Activated T-cell treated with anti-CD3 and anti-CD28 coated beads for 24 hours (primary cell): ENCODE results near the gene GNAL.

Source experiments
- DNase-seq: peaks from one replicate; pipeline ENCODE4 v3.0.0-alpha.2; 2020; ENCODE audit warnings: low read depth

Gene GNAL

DNA sequence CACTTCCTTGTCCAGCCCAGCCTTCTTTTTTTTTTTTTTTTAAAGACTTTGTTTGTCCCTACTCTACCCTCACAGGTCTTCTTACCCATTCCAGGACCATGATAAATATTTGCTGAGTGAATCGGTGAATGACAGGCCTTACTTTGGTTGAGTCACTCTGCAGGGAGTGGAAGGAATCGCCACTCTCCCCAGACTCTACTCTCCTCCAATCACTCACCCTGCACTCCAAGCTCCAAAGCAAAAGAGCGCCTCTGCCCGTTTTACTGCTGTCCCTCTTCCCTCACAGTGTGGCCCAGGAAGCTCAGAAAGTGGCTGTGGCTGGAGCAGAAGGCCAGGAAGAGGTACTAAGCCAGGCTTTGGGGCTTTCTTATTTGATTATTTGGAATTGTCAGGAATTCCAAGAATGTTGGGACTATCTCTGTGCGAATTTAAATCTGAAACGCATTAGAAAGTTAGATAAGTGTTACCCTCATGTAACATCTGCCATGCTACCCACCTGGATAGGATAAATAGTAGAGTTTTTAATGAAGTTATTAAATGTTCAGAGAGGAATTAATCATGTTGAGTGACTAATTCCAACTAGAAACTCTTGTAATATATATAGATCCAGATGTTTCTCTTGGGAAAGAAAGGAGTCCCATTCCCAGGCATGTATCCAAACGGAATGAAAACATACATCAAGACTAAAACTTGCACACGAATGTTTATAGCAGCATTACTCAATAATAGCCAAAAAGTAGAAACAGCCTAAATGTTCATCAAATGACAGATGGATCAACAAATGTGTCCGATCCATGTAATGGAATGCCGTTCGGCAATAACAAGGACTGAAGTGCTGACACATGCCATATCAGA, 119.2 kb downstream of the GNAL start:
- no peak for DNase-seq

DNA sequence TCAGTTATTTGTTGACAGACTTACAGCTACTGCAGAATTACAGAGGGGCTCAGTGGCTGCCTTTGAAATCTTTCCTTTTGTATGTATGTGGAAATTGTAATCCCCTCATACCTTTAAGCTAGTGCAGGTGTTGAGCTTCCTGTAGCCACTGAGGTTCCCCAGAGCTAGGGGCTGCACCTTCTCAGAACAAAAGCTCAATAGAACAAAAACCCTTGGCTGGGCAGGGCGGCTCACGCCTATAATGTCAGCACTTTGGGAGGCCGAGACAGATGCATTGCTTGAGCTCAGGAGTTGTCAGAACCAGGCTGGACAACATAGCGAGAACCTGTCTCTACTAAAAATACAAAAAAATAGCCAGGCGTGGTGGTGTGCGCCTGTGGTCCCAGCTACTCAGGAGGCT, 120.8 kb downstream of the GNAL start:
- DNase-seq = no peak

DNA sequence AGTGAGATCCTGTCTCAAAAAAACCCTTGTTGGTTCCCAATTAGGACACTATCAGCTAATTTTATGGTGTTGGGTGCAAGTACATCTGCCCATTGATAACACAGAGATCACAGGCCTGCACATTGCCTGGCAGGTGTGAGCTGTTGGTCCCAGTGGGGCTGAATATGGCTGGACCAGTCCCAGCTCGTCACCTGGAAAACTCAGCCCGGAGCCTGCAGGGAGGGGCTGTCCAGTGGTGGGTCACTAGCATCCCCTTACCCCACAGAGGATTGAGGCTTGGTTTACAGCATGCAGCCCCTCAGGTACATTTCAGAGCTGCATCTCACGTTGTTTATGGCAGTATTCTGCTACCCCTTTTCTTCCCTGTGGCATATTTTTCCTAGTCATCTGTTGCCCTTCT, 121.3 kb downstream of the GNAL start:
- no peak for DNase-seq

DNA sequence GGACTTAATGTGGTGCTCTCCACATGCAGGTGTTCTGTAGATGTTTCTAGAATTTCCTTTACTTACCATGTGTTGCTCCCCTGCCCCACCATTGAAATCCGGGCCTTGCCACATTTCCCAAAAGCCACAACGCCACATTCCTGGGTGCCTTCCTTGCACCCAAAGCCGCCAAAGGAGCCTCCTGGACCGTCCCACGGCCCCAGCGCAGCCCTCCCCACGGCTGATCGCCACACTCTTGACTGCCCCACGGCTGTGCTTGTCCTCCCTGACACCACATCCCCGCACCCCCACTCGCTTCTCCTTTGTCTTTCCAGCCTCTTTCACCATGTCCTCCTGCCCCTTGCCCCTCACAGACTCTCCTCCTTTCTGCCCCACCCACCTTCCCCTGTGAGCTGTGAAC, 121.9 kb downstream of the GNAL start:
- DNase-seq = no peak

DNA sequence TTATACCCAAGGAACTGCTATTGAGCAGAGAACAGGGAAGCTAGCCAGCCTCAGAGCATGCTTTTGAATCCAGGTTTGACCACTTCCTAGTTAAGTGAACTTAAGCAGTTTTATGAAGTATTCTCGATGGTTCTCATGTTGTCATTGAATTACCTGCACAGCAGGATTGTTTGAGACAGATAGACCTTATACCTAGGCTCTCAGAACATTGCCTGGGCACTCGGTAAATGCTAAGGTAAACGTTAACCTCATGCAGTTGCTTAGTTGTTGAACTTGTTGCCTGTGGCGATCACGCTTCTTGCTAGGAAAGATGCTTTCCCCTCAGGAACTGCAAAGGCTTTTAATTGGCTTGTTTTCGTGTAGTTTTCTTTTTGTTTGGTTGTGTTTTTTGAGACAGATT, 128.2 kb downstream of the GNAL start:
- DNase-seq = no peak

DNA sequence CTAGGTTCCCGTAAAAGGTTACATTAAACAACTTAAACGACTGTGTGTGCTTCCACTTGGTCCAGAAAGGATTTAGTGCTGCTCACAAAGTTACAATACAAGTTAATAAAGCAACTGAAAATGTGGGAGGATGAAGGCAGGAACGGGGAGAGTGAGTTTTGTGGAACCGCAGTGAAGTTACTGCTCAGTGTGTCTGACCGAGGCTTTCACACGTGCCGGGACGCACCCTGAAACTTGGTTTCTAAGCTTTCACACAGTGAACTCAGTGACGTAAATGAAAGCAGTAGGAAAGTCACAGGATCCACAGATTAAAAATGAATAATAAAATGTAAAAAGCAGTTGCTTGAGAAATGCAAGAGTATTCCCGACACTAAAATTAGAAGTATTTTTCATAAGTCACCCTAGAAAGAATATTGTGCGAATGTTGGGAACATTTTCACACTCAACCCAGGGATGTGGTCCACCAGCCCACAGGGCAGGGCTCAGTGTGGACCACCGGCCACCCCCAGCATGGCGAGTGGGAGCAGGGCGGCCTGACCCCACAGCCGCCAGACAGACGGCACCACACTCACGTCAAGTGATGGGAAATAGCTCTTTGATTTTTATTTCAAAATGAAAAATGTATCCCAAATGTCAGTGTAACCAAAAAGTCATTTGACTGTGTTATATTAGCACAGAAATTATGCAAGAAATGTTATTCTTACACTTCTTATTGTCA, 129.6 kb downstream of the GNAL start:
- no peak for DNase-seq

DNA sequence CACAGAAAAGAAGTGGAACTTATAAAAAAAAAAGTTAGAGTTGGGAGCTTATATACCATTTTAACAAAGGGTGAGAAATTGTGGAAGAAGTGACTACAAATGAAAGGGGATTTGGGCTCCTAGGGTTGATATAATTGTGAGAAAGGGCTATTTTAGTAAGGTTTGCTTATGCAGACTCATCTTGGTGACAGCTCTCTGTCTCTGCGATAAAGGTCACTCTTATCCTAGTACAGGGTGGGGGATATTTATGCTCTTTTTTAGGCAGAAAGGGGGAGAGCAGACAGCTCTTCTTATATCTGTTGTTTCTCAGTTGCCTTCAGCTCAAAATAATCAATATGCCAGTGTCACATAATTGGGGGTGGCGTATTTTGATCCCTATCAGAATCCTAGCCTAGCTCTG, 130.9 kb downstream of the GNAL start:
- no peak for DNase-seq

DNA sequence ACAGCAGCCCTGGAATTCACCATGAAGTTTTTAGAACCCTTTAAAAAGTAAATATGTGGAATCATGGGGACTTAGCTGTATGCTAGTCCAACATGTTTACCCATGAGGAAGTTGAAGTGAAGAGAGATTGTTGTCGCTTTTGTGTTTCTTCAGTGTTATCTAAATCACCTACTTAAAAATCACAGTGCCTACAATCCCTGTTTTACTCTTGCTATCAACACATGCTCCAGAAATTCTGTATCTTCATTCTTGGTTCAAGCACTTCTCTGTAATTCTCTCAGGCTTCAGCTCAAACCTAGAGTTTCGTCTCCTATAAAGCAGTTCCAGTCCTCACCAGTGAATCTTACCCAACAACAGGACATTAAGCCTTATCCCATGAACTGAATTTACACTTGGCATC, 131.6 kb downstream of the GNAL start:
- no peak for DNase-seq

DNA sequence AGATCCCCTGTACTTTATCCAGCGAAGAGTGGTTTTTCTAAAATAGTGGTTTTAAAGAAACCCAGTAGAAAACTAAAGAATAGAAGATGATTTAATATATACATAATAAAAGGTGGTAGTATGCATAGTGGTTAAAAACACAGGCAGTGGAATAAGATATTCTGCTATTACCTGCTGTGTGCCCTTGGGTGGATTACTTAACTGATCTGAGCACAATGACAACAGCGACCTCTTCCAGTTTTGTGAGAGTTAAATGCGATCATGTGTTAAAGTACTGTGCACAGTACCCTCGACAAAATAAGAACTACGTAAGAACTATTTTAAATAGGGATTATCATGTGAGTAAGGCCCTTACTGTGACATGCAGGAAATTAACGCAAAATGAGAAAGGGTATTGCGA, 132.1 kb downstream of the GNAL start:
- no peak for DNase-seq

DNA sequence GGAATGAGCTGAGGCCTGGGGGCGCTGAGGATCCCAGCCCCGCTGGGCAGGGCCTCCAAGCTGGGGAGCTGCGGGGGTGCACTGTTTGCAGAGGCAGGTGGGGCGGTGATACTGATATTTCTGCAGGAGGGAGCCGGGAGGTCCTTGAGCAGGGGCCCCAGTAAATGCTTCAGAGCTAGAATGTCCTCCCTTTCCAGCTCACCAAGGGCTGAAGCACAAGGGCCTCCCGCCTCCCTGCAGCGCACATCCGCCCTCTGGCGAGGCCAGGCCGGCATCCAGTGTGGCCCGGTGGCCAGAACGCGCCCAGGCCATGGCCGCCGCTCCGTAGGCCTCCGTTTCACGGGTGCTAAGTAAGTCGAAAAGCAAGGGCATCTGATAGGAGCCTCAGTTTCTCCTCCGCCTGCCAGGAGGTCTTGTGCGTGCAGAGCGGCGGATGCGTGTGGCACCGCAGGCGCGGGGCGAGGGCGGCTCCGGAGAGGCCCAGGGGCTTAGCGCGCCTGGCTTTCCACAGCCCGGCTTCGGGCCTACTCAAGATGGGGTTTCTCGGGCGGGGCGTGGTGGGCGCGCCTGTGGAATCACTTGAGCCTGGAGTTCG, 132.7 kb downstream of the GNAL start:
- DNase-seq = no peak

DNA sequence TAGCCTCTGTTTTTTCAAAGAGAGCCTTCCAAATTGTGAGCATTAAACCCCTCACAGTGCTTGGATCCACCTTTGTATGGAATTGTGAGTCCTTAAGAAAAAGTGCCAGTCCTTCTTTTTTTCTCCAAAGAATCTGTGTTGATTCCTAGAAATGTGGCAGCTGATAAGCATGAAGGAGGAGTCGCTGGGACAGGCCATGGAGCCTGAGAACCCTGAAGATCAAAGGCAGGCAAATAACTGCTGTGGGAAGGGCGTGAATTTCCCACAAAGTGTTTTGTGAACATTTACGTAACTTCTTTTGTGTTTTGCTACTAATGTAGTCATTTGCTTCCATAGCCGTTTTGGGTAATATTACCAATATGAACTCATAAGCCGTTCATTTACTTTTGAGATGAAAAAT, 134.5 kb downstream of the GNAL start:
- no peak for DNase-seq

DNA sequence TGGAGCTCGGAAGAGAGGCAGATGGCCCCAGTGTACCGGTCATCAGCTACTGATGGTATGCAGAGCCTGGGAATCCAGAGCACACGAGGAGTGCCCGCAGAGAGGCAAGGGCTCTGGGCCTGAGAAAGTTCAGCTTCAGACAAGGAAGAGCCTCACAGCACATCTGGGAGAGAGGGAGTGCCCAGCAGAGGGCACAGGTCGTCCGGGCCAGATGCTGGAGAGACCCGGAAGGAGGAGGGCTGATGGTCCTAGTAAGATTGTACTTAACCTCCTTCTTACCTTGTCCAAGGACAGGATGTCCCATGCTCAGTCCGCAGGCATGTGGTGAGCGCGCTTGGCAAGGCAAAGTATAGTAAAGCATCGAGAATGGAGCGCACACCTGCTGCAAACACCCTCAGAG, 137.8 kb downstream of the GNAL start:
- no peak for DNase-seq

DNA sequence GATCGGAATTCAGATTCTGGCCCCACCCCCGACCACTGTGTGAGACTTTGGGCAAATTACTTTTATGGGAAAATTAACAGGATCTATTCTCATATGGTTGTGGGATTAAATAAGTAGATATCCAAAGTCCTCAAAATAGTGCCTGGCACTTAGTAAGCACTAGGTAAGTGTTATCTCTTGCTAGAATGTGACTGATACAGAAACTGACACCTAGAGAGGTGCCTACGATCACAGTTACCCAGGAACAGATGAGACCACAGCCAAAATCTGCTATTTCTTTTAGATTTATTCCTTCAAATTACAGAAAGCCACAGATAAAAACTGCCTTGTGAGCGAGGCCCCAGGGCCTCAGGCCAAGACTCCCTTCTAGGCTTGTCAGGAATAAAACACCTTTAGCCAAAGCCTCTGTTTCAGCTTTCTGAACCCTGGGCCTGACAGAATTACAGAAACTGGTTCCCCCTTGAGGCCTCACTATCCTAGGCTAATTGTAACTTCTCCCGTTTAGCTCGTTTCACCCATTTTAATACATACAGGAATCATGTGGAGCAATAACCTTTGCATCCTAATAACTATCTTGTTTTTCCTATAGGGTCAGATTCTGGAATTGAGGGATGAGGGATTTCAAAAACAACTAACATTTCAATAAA, 139.8 kb downstream of the GNAL start:
- DNase-seq = no peak

DNA sequence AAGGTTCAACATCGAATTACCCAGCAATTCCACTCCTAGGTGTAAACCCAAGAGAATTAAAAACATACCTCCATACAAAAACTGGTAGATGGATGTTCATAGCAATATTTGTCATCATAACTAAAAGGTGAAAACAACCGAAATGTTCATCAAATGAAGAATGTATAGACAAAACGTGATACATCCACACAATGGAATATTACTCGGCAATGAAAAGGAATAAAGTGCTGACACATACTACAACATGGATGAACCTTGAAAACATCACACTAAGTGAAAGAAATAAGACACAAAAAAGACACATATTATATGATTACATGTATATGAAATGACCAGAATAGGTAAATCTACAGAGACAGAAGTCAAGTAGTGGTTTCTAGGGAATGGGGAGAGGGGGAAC, 141.5 kb downstream of the GNAL start:
- DNase-seq = no peak

DNA sequence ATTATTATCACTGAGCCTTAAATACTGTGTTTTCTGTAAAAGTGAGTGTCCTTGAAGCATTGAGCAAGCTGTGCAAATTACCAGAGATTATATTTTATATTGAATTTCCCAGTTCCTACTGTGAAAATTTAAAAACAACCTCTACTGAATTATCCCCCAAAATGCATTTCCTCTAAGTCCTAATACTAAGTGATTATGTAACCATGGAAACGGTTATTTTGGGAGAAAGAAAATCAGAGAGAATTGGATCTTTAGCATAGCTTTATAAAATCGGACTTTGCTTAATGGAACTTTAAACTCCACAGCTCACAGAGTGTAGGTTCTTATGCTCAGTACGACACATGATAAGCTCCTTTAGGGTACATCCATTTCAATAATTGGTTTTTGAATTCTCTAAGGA, 142.9 kb downstream of the GNAL start:
- no peak for DNase-seq

DNA sequence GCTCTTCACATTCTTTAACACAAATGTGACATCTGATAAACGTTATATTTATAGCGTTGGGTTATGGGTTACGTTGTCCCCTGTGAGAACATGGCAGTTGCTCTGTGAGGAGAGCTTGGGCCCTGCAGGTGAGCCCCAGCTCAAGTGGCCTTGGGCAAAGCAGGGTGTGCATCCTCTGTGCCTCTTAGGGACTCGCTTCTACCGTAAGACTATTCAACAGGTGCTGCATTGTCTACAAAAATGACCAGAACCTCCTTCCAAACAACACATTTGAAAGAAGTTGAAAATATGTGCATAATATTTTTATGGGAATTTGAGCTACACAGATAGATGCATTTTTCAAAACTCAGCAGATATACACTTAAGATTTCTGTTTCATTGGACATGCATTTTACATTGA, 145.7 kb downstream of the GNAL start:
- no peak for DNase-seq

DNA sequence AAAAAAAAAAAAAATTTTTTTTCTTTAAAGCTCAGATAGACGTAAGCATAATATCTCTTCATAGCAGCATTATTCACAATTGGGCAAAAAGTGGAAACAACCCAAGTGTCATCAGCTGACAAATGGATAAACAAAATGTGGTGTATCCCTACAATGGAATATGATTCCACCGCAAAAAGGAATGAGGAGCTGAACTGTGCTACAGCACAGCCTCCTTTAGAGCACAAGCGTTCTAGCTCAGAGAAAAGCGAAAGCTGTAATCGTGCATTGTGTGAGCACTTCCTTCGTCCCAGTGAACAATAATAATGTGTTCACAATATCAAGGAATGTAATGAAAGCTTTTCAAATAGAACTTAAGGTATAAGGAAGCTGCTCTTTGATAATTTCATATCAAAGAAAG, 150.5 kb downstream of the GNAL start:
- no peak for DNase-seq

DNA sequence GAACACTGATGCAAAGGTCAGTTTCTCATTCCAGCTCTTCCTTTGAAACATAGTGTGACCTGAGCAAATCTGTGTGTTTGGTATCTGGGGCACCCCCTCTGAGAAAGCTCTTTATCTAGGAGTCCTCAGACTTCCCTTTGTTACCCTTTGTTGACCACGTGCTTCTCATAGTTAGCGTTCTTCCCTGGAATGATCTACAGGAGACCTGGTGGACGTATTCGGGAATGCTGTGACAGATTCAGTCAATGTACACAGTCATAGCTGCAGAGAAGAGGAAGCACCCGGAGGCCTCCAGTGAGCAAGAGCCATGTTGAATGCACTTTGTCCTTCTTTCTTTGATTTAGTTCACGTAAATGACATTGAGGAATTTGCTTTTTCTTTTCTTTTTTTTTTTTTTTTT, 151.4 kb downstream of the GNAL start:
- DNase-seq = no peak

DNA sequence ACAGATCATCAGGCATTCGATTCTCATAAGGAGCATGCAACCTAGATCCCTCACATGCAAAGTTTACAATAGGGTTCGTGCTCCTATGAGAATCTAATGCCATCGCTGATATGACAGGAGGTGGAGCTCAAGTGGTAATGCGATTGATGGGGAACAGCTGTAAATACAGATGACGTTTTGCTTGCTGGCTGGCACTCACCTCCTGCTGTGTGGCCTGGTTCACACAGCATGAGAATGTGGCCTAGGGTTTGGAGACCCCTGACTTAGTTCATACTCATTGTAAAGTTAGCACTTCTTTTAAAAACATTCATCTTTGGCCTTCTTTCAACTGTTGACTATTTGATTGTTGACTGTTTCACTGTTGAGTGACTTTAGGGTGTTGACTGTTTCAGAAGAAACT, 153.5 kb downstream of the GNAL start:
- DNase-seq = no peak

DNA sequence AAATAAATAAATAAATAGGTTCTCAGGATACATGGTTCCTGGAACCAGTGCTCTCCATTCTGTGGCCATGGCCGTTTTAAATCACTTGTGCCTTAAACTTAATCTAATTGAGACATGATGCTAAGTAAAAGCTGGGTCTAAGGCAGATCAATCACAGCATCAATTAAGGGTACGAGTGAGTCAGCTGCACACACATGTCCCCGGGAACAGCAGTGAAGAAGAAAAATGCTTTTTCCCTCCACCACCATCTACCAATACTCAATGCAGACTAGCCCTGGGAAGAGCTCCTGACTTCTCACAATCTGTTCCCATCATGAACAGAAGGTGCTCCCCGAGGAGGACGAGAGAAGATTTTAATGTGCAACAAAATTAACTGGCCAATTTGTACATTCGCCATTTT, 155.4 kb downstream of the GNAL start:
- no peak for DNase-seq

DNA sequence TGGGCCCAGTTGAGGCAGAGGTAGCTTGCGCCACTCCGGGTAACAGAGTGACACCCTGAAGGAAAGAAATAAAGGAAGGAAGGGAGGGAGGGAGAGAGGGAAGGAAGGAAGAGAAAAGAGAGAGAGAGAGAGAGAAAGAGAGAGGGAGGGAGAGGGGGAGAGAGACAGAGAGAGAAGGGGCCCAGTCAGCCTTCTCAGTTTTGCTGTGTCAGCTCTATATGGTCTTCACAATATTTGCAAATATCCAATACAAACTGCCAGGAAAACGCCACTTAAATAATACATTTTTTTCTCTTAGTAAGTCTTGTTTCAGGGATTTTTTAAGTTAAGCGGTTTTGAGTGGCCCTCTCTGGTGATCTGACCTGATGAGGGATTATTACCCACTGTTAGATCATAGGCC, 156.6 kb downstream of the GNAL start:
- DNase-seq = no peak

DNA sequence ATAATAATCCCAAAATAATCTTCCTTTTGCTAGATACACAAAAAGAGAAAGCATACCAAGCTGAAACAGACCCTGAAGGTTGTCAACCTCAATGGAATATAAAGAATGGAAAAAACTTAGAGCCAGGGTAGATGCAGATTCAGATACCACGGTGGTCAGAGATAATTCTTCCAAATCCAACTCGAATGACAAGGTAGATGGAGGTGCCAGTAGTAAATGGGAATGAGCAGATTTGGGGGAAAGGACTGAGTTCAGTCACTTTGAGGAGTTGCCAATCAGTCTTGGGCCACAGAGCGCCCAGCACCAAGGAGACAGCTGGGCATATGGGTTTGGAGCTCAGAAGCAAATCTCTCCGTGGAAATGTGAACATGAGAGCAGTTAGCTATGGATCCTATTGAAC, 158.7 kb downstream of the GNAL start:
- DNase-seq = no peak

DNA sequence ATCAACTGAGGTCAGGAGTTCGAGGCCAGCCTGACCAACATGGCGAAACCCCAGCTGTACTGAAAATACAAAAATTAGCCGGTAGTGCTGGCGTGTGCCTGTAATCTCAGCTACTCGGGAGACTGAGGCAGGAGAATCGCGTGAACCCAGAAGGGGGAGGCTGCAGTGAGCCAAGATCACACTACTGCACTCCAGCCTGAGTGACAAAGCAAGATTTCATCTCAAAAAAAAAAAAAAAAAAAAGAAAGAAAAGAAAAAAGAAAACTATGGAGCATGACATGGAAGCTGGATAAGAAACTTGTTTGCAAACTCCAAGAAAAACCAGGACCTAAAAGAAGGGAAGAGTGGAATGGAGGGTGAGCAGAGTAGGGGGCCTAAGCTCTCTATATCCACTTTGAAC, 160.2 kb downstream of the GNAL start:
- DNase-seq = no peak
